MM.1S (cell line): ENCODE data around the gene TCF19.

Source experiments
- EZH2 ChIP-seq: fragments of 300-600 bp; sonication (generic); optimal IDR thresholded peaks from 2 replicates; pipeline ENCODE3; 2017; ENCODE audit warnings: low read depth, mild to moderate bottlenecking, antibody characterized with exemption, low read length, mixed read lengths
- TF ChIP-seq, protein P1 (sequence below): fragments of 300-600 bp; sonication (generic); IDR thresholded peaks from 2 replicates; pipeline ENCODE4 v1.5.1; 2016; ENCODE audit warnings: antibody characterized with exemption, low read length, mixed read lengths

DNA sequence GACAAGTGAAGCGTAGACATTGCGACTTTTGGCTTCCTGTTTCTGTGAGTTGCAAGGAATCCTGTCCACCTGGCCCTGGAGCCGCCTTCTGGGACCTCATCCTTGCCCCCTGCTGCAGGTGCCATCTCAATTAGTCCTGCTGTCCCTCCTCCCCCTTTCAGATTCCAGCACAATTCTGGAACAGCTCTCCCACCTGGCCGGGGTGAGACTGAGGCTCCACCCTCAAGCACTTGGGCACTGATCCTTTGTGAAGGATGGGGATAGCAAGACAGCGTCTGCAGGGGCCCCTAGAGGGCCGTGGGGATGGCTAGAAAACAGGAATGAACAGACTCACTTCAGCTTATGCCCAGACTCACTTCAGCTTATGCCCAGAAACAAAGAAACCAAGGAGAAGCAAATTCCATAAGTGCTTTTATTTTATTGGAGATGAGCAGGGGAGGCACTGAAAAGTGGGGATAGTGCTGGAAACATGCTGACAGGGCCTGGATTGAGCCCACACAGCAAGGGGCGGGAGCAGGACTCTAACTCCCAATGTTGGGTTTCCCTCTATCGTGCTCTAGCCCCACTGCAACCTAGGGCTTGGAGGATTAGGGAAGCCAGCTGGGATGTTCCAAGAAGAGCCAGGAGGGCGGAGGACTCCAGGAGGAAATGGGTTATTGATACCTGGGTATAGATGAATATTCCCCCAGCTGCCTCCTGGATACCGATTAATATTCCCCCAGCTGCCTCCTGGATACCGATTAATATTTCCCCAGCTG lies 47.4 kb upstream of the TCF19 start:
- TF ChIP-seq, protein P1, sequence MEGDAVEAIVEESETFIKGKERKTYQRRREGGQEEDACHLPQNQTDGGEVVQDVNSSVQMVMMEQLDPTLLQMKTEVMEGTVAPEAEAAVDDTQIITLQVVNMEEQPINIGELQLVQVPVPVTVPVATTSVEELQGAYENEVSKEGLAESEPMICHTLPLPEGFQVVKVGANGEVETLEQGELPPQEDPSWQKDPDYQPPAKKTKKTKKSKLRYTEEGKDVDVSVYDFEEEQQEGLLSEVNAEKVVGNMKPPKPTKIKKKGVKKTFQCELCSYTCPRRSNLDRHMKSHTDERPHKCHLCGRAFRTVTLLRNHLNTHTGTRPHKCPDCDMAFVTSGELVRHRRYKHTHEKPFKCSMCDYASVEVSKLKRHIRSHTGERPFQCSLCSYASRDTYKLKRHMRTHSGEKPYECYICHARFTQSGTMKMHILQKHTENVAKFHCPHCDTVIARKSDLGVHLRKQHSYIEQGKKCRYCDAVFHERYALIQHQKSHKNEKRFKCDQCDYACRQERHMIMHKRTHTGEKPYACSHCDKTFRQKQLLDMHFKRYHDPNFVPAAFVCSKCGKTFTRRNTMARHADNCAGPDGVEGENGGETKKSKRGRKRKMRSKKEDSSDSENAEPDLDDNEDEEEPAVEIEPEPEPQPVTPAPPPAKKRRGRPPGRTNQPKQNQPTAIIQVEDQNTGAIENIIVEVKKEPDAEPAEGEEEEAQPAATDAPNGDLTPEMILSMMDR: no peak
- TF ChIP-seq EZH2: no peak
